Gastroesophageal sphincter (tissue), 3 donors: ENCODE data around the gene FGD5.

Source experiments
- CTCF ChIP-seq, 4 experiments: fragments of 200-600 bp in 2 of 4; fragments of 450-650 bp in 2 of 4; sonication (generic) in 1 of 4; IDR thresholded peaks; one replicate each; pipeline ENCODE4 v1.5.1; 2017 to 2019; ENCODE audit warnings: antibody characterized with exemption in 4 of 4, mild to moderate bottlenecking in 2 of 4, moderate library complexity in 2 of 4
- EP300 ChIP-seq: sonication (generic); formaldehyde crosslinking; IDR thresholded peaks from one replicate; pipeline ENCODE4 v1.6.1; 2017; ENCODE audit warnings: antibody characterized with exemption, mild to moderate bottlenecking
- POLR2A ChIP-seq, 2 donors: fragments of 450-650 bp; IDR thresholded peaks; one replicate each; pipeline ENCODE4 v1.6.1; 2017; ENCODE audit warnings: antibody characterized with exemption in 2 of 2, mild to moderate bottlenecking in 2 of 2, moderate library complexity in 1 of 2
- POLR2AphosphoS5 ChIP-seq: sonication (generic); formaldehyde crosslinking; IDR thresholded peaks from one replicate; pipeline ENCODE4 v1.6.1; 2017; ENCODE audit warnings: antibody characterized with exemption

GRCh38 chr3:14785207-14786155, 33.3 kb upstream of the FGD5 start:
- no peak for TF ChIP-seq CTCF (IDR thresholded peaks at IDR 0.05)
- no peak for TF ChIP-seq POLR2A (IDR thresholded peaks at IDR 0.05)
- no peak for TF ChIP-seq POLR2AphosphoS5
- no peak for TF ChIP-seq EP300
